ENCODE measurements around the gene MCAT. TPM values are rescaled to one million over a fixed set of nuclear protein-coding genes. Genes with fewer than 3 reads are reported as not detected.

MCAT gene
- total RNA-seq, 1 donor from 2014 or later: 25.7 TPM

DNA sequence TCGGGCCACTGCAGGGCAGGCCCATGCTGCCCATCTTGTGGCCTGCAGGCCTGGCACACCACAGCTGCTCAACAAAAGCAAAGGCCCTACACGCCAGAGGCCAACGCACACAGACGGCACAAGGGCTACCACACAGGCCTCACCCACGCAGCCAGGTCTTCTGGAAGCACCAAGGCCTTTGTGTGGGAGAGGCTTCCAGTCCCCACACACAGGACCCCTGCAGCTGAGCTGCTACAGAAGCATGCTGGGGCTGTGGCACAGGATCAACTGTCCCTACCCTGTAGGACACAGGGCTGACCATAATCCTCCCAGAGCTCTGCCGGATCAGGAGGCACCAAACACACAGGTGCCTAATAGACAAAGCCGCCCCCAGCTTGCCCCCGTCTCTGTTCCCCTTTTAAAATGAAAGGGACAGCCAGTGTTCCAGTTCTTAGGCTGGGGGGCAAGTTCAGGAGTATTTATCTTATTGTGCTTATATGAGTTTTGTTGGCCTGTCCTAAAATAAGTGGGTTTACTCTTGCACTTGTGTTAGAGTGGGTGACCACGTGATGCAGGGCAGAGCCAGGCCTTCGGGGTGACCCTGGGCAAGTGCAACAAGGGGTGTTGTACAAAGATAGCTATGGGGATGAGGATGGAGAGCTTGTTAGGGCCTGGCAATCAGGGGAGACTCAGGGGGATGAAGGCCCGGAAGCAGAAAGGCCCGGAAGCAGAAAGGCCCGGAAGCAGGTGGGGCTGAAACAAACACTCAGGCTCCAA lies 38.3 kb upstream of the MCAT start:
- TF ChIP-seq, protein P1, sequence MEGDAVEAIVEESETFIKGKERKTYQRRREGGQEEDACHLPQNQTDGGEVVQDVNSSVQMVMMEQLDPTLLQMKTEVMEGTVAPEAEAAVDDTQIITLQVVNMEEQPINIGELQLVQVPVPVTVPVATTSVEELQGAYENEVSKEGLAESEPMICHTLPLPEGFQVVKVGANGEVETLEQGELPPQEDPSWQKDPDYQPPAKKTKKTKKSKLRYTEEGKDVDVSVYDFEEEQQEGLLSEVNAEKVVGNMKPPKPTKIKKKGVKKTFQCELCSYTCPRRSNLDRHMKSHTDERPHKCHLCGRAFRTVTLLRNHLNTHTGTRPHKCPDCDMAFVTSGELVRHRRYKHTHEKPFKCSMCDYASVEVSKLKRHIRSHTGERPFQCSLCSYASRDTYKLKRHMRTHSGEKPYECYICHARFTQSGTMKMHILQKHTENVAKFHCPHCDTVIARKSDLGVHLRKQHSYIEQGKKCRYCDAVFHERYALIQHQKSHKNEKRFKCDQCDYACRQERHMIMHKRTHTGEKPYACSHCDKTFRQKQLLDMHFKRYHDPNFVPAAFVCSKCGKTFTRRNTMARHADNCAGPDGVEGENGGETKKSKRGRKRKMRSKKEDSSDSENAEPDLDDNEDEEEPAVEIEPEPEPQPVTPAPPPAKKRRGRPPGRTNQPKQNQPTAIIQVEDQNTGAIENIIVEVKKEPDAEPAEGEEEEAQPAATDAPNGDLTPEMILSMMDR (conservative IDR thresholded peaks at IDR 0.05): no peak
- DNase-seq (ENCODE audit: low read depth, low spot score): no peak
- Mint-ChIP-seq H3K9me3 (no peaks in the 10 kb centered on the region), H3K27me3 (ENCODE audit: low read depth) (no peaks in the 10 kb centered on the region), H3K36me3 (ENCODE audit: low read depth) (peaks cover 6% of the 10 kb centered on the region), H3K4me1 (peaks cover 15% of the 10 kb centered on the region), H3K27ac (ENCODE audit: unreplicated experiment) (peak overlapping the region; percentile 89), H3K4me3 (peak overlapping the region; percentile 56)

DNA sequence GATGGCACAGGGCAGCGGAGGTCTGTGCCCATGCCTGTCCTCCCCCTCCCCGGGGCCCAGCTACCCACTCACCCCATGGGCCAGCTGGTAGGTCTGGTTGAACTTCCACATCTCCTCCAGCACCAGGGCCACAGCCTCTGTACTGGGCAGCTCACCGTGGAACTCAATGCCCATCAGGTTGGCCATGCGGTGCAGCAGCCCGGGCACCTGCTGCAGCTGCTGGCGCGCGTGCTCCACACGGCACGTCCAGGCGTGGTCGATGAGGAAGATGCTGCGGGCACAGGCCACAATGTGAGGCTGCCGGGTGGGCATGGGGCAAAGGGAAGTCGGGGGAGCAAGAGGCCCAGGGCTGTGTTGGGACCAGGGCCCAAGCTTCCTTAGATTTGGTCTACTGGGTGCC lies 37.5 kb upstream of the MCAT start:
- no peaks in the 10 kb centered on the region for H3K27me3 Mint-ChIP-seq (ENCODE audit: low read depth)
- H3K4me3 Mint-ChIP-seq: no peak overlapping the region
- H3K9me3 Mint-ChIP-seq: no peaks in the 10 kb centered on the region
- no peak for DNase-seq (ENCODE audit: low read depth, low spot score)
- TF ChIP-seq, protein P1 (conservative IDR thresholded peaks at IDR 0.05): no peak
- H3K36me3 Mint-ChIP-seq (ENCODE audit: low read depth): peaks cover 6% of the 10 kb centered on the region
- H3K4me1 Mint-ChIP-seq: peaks cover 9% of the 10 kb centered on the region
- no peak overlapping the region for H3K27ac Mint-ChIP-seq (ENCODE audit: unreplicated experiment)

DNA sequence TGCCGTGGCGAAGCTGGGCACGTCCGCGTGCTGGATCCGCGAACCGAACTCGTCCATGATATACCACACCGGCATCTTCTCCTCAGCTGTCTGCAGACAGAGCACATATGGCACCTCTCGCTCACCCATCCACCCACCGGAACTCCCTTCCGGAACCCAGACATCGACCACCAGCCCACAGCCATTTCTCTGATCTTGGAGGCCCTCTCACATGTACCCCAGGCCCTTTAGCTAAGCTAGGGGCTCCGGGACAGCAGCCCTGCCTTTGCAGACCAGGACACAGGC lies 36.7 kb upstream of the MCAT start:
- H3K36me3 Mint-ChIP-seq (ENCODE audit: low read depth): peaks cover 6% of the 10 kb centered on the region
- H3K9me3 Mint-ChIP-seq: no peaks in the 10 kb centered on the region
- TF ChIP-seq, protein P1 (conservative IDR thresholded peaks at IDR 0.05): no peak
- H3K27ac Mint-ChIP-seq (ENCODE audit: unreplicated experiment): no peak overlapping the region
- H3K27me3 Mint-ChIP-seq (ENCODE audit: low read depth): no peaks in the 10 kb centered on the region
- peaks cover 7% of the 10 kb centered on the region for H3K4me1 Mint-ChIP-seq
- H3K4me3 Mint-ChIP-seq: peak overlapping the region; percentile 41
- no peak for DNase-seq (ENCODE audit: low read depth, low spot score)

DNA sequence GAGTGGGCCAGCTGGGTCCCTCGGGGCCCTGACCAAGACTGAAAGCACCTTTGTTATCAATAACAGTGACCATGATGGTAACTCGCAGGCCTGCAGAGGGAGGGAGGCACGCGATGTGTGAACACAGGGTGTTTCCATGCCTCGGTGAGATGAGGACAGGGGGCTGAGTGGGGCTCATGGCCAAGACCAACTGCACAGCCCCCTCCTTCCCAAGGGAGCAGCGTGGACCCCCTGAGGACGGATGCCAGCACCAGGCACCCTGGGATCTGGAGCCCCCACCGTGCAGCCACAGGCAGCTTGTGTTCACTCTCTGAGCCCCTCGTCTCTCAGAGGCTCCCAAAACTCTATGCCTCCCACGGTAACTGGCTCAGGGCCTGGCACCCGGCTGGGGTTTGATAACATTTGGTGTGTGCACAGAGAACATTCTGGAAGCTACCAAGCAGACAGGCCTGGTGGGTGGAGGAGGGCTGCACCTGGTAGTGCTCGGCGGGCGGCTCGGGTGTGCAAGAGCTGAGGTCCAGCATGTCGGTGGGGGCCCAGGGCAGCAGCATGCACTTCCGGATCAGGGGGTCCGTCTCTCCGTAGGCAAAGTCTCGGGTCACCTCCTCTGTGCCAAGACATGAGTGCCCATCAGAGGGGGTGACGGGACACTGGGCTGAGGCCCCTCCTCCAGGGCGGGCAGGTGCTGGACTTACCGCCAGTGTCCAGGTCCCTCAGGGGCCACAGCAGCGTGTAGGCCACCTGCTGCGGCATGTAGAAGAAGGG lies 36.1 kb upstream of the MCAT start:
- TF ChIP-seq, protein P1 (conservative IDR thresholded peaks at IDR 0.05): no peak
- Mint-ChIP-seq H3K4me3 (no peak overlapping the region), H3K4me1 (peaks cover 3% of the 10 kb centered on the region), H3K9me3 (no peaks in the 10 kb centered on the region), H3K36me3 (ENCODE audit: low read depth) (peaks cover 6% of the 10 kb centered on the region), H3K27ac (ENCODE audit: unreplicated experiment) (no peak overlapping the region), H3K27me3 (ENCODE audit: low read depth) (no peaks in the 10 kb centered on the region)
- no peak for DNase-seq (ENCODE audit: low read depth, low spot score)

DNA sequence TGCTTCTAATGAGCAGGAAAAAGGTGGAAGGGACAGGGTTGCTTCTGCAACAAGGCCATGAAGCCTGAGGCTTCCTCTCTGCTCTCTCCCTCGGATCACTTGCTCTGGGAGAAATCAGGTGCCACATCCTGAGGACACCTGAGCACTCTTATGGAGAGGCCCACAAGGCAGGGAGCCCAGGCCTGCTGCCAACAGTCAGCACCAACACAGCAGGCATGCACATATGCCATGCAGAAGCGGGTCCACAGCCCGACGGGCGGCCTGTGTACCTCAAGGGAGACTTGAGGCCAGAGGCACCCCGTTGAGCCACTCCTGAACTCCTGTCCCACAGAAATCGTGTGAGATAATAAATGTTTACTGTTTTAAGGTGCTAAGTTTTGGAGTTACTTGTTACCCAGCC lies 34.3 kb upstream of the MCAT start:
- H3K4me1 Mint-ChIP-seq: no peaks in the 10 kb centered on the region
- no peak overlapping the region for H3K4me3 Mint-ChIP-seq
- TF ChIP-seq, protein P1 (conservative IDR thresholded peaks at IDR 0.05): no peak
- no peaks in the 10 kb centered on the region for H3K9me3 Mint-ChIP-seq
- H3K27ac Mint-ChIP-seq (ENCODE audit: unreplicated experiment): no peak overlapping the region
- peaks cover 6% of the 10 kb centered on the region for H3K36me3 Mint-ChIP-seq (ENCODE audit: low read depth)
- no peaks in the 10 kb centered on the region for H3K27me3 Mint-ChIP-seq (ENCODE audit: low read depth)
- no peak for DNase-seq (ENCODE audit: low read depth, low spot score)
